Neutrophil (primary cell): Measurements from ENCODE around the gene NDRG4.

Source experiments
- H3K27ac ChIP-seq: fragments of 200-600 bp; sonication (generic); 2 replicates; pipeline ENCODE4 v1.5.1; 2016; ENCODE audit warnings: mild to moderate bottlenecking, moderate library complexity
- H3K27me3 ChIP-seq: fragments of 200-600 bp; sonication (generic); 2 replicates; pipeline ENCODE4 v1.6.0; 2016; ENCODE audit warnings: mild to moderate bottlenecking
- H3K36me3 ChIP-seq: fragments of 200-600 bp; sonication (generic); 2 replicates; pipeline ENCODE4 v1.5.1; 2017
- H3K4me1 ChIP-seq, 2 experiments: fragments of 200-600 bp in 1 of 2; sonication (generic) in 1 of 2; 1 replicate in 1 of 2; 2 replicates in 1 of 2; pipeline versions ENCODE4 v1.5.1 to v1.6.1; 2013 to 2016; ENCODE audit warnings: low read depth in 1 of 2, low read length in 1 of 2, mild to moderate bottlenecking in 1 of 2, moderate library complexity in 1 of 2; ENCODE audit not compliant: control insufficient read depth in 1 of 2, insufficient read depth in 1 of 2
- H3K4me3 ChIP-seq, 2 experiments: fragments of 200-600 bp in 1 of 2; sonication (generic) in 1 of 2; 1 replicate in 1 of 2; 2 replicates in 1 of 2; pipeline ENCODE4 v1.5.1; 2013 to 2016; ENCODE audit warnings: low read depth in 1 of 2, low read length in 1 of 2, mild to moderate bottlenecking in 1 of 2, moderate library complexity in 1 of 2
- H3K9me3 ChIP-seq: fragments of 200-600 bp; sonication (generic); 2 replicates; pipeline ENCODE4 v1.5.1; 2016
- CTCF ChIP-seq: fragments of 200-600 bp; sonication (generic); IDR thresholded peaks from 2 replicates; pipeline ENCODE4 v1.5.1; 2016; ENCODE audit warnings: antibody characterized with exemption

Gene NDRG4

DNA sequence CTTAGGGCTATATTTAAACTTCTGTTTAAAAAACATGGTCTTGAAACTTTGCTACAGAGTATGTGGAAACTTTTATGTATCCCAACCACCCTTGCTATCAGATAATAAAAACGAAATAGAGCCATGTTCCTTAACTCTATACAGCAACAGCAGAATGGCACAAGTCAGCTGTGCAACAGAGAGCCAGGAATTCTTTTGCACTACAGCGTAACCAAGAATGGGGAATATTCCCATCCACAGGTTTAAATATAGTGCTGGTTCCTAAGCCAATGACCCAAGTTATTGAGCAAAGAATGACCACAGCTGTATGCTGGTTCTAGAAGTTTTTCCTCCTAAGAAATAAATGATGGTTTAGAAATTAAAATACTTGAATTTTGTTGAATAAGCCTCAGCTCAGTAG lies 48.4 kb downstream of the NDRG4 start:
- no peak overlapping the region for H3K27ac ChIP-seq
- H3K27me3 ChIP-seq, result no peaks in the 10 kb centered on the region
- peaks cover 99% of the 10 kb centered on the region for H3K36me3 ChIP-seq
- no peak overlapping the region for H3K4me3 ChIP-seq
- TF ChIP-seq CTCF, result no peak
- H3K4me1 ChIP-seq, result no peaks in the 10 kb centered on the region
- H3K9me3 ChIP-seq, result no peaks in the 10 kb centered on the region

DNA sequence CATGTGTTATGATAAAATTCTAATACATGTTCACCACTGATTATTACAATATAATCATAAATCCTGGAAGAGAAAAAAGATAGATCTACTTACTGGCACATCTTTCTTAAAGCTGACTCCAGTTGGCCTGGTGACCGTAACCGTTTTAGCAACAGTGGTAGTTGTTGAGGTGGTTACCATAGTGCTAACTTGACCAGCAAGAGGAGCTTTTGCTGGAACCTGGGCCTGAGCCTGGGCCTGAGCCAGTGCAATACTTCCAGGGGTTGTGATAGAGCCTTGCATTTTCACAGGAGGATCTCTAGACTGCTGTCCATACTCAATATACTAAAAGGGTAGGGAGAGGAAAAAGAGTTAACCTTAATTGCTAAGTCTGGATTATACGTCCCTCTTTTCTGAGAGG lies 51.6 kb downstream of the NDRG4 start:
- H3K9me3 ChIP-seq, result no peaks in the 10 kb centered on the region
- H3K4me1 ChIP-seq, result no peaks in the 10 kb centered on the region
- H3K27ac ChIP-seq, result no peak overlapping the region
- no peak overlapping the region for H3K4me3 ChIP-seq
- TF ChIP-seq CTCF, result no peak
- H3K27me3 ChIP-seq, result no peaks in the 10 kb centered on the region
- H3K36me3 ChIP-seq, result peaks cover 99% of the 10 kb centered on the region

DNA sequence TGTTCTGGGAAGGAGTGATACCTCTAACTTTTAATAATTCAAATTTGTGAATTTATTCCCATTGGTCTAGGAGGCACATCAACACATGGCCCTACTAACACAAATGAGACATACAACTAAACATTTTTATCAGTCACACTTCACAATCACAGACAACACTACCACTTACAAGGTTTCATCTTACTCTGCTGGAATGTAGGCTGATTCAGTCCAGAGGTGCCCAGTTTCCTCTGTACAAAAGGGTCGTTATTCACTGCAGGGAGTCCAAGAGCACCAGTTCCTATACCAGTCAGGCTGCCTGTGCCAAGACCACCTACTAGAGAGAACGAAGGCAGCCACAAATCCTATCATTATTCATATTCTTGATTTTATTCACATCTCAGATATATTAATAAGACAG lies 56.7 kb downstream of the NDRG4 start:
- no peak for TF ChIP-seq CTCF
- Histone ChIP-seq H3K36me3 (peaks cover 94% of the 10 kb centered on the region), H3K9me3 (no peaks in the 10 kb centered on the region), H3K27me3 (no peaks in the 10 kb centered on the region), H3K4me3 (no peak overlapping the region), H3K4me1 (no peaks in the 10 kb centered on the region), H3K27ac (no peak overlapping the region)
